CD4-positive, alpha-beta T cell treated with Interleukin-6 for 4 hours (primary cell): ENCODE measurements around the gene COX8C.

Experiments
- DNase-seq: peaks from one replicate; pipeline ENCODE4 v3.0.0-alpha.2; 2020; ENCODE audit warnings: mixed read lengths

Gene COX8C, protein sequence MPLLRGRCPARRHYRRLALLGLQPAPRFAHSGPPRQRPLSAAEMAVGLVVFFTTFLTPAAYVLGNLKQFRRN

DNA sequence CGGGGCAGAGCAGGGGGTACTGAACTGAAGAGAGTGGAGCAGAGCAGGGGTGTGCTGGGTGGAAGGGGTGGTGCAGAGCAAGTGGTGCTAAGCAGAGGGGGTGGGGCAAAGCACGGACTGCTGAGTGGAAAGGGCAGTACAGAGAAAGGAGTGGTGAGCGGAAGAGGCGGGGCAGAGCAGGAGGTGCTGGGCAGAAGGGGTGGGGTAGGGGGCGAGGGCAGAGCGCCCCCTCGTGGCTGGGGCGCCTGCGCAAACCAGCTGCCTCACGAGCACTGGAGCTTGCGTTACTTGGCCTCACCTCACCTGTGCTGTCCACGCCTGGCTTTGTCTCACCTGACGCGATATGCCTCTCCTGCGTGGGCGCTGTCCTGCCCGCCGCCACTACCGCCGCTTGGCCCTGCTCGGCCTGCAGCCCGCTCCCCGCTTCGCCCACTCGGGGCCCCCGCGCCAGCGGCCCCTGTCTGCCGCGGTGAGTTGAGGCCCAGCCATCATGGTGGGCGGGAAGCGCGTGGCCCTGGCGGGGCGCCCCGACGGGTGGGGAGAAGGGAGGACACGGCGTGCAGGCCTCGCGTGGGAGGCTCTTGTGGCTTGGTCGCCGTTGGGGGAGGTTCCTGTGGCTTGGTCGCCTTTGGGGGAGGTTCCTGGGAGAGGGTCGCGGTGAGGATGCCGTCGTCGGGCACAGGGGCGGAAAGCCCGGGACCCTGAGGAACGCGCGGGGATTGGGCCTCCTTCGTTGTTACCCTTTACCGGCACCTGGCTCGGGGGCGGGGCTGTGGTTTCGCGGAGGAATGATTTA is at the start of gene COX8C:
Gene COX8C, plus strand, starts transcription at position 257 of the 796 bp plus-strand sequence. Its CDS starts 87 bp downstream, at position 344.
- no peak for DNase-seq

DNA sequence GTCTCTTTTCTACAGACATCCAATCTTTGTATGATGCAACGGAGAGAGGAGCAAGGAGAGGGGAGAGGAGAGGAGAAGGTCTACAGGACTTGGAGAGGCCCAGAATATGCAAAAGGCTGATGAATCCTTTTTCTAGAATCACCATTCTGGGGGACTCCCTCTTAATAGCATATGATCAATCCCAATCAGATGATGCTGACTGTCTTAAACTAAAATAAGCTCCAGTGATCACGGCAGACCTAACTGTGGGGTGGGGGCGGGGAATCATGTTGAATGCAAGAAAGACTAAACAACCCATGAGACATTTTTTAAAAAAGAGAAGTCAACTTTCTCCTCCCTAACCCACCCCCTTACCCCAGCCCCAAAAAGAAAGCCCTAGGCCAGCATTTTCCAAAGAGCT is 47.6 kb upstream of the COX8C start:
- no peak for DNase-seq

- no peak for DNase-seq
Observed at GRCh38 chr14:93299866-93300265, 47.1 kb upstream of the COX8C start.

DNA sequence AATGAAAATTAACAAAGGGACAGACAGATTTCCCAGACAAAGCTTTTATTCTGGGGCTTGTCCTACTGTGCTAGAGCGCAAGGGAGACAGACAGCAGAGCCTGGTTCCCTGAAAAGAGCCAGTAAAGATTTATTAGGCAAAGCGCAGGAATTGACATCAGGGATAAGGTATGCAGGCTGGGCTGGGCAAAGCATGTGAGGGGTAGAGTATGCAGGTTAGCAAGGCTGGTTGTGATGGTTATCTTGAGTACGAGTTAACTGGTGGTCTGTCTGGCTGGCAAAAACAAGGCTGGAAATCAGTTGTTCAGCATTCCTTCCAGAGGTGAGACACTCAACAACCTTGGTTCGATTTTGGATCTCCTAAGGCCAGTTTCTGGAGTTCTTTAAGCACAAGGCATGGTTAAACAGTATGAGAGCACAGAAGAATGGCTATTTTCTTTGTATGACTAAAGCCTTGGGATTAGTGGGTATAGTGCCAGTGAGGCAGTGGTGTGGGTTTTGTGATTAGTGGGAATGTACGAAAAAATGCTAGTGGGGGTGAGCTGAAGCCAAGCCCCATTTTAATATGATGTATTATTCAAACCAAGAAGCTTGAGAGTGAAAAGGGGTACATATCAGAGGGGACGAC is 45.0 kb upstream of the COX8C start:
- no peak for DNase-seq

- no peak for DNase-seq
Observed at GRCh38 chr14:93302688-93303581, 44.0 kb upstream of the COX8C start.

GRCh38 chr14:93303659-93304058 is 43.3 kb upstream of the COX8C start:
- no peak for DNase-seq

GRCh38 chr14:93304771-93305170 is 42.2 kb upstream of the COX8C start:
- DNase-seq, result no peak

DNA sequence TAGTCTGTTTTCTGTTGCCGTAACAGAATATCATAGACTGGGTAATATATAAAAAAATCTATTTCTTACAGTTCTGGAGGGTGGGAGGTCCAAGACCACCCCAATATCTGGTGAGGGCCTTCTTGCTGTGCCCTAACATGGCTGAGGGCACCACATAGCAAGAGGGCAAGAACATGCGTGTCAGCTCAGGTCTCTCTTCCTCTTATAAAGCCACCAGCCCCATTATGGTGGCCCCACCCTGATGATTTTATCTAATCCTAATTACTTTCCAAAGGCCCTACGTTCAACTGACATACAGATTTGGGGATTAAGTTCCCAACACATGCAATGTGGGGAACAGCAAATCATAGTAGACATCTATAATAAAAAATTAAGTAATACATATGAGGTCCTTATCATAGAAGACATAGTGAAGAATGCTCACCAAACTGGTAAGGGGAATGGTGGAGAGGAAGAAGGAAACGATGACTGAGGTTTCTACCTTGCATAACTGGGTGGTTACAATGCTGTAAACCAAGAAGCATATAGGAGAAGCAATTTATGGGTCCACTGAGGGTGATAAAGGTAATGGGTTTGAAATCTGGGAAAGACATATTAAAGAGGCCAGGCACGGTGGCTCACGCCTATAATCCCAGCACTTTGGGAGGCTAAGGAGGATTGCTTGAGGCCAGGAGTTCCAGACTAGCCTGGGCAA is 41.1 kb upstream of the COX8C start:
- no peak for DNase-seq

GRCh38 chr14:93306812-93307211 is 40.2 kb upstream of the COX8C start:
- no peak for DNase-seq

DNA sequence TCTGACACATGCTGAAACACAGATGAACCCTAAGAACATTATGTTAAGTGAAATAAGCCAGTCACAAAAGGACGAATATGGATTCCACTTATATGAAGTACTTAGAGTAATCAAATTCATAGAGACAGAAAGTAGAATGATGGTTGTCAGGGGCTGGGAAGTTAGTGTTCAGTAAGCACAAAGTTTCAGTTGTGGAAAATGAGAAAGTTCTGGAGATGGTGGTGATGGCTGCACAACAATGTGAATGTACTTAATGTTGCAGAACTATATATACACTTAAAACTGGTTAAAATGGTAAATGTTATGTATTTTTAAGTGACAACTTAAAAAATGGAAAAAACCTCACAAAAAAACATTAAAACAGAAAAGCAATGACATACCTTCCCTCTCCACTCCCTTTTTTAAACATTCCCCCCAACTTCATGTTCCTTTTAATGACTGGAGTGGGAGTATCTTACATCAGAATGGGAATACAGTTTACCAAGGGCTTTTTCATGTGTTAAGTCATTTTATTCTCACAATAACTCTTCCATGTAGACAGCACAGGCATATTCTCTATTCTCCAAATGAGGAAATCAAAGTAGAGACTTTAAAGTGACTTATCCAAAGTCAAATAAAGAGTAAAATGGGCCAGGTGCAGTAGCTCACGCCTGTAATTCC is 38.2 kb upstream of the COX8C start:
- DNase-seq, result no peak

GRCh38 chr14:93309427-93309966 is 37.5 kb upstream of the COX8C start:
- DNase-seq, result no peak

DNA sequence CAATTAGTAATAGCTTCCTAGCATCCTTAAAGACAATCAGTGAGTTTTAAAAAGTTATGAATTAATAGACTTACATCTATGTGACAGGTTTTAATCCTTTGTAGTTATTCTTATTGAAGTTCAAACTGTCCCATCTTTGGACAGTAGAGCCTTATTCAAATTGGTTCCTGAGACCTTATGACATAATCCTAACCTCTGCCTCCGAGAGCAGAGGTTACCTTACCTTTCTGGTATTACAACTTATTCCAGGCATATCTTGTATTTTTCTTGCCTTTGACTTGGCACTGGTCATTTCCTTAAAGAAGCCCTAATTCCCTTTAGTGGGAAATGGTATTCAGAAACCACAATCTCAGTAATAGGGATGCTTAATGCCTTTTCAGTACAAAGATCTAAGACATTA is 35.9 kb upstream of the COX8C start:
- DNase-seq, result no peak

GRCh38 chr14:93315575-93315974 is 31.4 kb upstream of the COX8C start:
- no peak for DNase-seq

DNA sequence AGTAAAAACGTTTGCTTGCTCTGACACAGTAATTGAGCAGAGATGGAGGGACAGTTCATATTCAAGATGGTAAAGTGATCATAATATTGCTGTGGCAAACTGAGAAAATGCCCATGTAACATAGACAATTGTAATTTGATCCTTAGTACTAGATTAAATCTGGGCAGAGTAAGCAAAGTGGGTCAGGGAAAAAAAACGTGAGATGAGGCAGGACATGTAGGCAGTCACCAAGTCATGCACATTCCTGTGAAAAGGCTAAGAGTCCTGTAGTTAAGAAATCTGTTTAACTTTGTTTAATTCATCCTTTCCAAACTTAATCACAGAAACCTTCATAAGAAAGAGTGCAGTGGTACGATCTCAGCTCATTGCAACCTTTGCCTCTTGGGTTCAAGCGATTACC is 30.3 kb upstream of the COX8C start:
- no peak for DNase-seq

DNA sequence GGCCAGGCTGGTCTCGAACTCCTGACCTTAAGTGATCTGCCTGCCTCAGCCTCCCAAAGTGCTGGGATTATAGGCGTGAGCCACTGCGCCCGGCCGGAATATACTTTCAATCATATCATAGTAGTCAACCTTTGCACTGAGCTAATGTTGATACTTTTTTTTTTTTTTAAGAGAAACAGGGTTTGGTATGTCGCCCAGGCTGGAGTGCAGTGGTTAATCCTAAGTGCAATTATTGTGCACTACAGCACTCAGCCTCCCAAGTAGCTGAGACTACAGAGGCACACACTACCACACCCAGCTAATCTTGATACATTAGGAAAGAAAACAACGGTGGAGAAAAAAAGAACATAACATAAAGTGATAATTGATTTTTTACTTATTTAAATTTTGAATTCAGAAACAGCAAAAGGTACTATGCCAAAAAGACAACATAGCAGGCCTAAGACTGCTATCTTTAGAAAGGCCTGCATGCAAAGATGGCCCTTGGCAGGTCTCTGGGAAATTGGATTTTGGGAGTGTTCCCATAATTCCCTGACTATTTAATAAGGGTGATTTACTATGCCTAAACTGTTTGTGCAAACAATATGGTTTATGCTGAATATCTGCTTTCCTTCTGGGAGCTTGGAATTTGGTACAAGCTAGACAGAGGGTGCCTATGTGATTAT is 29.6 kb upstream of the COX8C start:
- no peak for DNase-seq

DNA sequence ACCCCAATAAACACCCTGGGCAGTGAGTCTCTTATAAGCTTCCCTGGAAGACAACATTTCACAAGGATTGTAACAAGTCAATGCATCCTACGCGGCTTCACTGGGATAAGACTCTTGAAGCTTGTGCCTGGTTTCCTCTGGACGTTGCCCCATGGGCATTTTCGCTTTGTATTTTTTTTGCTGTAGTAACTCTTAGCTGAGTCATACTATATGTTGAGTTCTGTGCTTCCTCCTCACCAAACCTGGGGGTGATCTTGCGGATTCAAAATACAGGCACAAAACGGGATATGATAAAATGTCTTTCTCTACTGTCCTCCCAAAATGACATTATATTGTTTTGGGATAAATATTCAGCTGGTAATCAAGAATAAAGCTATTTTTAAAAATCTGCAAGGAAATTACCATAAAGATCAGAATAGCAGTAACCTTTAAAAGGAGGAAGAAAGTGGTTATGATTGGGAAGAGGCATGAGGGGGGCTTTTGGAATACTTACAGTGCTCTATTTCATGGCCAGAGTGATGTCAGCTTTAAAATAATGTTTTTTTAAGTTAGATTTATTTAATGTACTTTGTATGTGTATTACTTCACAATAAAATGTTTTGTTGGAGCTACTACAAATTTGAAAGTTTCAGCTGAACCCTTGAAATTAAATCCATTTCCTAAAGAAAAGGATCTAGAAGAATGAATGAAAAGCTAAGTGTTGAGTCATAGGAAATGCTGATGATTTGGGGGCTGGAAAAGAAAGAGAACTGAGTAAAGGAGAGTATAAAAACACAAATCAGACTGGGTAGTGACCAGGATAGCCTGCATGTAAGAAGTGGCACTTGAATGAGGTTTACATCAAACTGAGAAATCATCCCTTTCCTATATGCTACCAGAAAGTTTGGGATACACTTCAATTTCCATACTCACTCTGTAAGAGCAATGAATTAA is 28.8 kb upstream of the COX8C start:
- no peak for DNase-seq

- no peak for DNase-seq
Observed at GRCh38 chr14:93318927-93319326, 28.1 kb upstream of the COX8C start.

DNA sequence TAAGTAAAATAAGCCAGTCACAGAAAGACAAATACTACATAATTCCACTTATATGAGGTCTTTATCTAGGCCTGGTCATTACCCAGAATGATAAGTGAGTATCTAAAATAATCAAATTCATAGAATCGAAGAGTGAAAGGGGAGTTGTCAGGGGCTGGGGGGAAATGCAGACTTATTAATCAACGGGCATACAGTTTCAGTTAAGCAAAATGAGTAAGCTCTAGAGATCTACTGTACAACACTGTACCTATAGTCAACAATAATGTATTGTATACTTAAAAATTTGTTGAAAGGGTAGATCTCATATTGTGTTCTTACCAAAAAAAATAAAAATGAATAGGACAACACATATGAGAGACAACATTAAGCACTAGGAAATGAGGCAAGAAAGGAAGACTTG is 27.5 kb upstream of the COX8C start:
- no peak for DNase-seq

DNA sequence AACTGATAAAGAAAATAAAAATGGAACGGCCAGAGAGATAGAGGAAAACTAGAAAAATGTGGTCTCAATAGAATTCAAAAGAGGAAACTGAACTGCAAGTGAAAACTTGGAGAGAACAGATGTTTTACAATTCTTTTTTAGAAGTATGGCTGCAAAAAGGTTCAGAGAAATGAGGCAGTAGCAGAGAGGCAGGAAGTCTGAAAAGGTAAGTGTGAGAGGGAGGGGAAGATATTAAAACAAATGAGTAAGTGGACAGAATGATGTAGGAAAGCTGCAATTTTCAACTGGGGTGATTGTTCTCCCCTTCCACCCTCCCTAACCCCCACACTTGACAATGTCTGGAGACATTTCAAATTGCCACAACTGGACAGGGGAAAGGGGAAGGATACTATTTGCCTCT is 27.0 kb upstream of the COX8C start:
- DNase-seq, result no peak

GRCh38 chr14:93320489-93320888 is 26.5 kb upstream of the COX8C start:
- no peak for DNase-seq
